ENCODE measurements around the gene PCDH17.

PCDH17 gene

DNA sequence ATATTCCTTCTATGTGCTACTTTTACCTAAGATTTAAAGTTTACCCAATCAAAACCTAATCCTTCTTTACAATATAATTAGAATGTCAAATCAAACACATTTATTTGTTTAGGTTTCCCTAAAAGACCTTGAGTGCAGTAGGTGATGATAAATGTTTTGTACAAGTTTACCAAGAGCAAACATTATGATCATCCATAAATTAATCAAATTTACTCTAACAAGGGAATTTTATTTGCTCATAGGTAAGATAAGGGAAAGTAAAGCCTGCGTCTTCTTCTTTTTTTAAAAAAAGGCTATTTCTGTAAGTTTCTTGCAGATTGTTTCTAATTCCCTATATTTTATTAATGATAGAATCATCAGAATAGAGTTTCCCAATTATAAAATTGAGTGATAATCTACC lies 48.0 kb upstream of the PCDH17 start (continued):
- no peak for TF ChIP-seq ZNF501 (tag by site-specific recombination; IDR thresholded peaks at IDR 0.05)

DNA sequence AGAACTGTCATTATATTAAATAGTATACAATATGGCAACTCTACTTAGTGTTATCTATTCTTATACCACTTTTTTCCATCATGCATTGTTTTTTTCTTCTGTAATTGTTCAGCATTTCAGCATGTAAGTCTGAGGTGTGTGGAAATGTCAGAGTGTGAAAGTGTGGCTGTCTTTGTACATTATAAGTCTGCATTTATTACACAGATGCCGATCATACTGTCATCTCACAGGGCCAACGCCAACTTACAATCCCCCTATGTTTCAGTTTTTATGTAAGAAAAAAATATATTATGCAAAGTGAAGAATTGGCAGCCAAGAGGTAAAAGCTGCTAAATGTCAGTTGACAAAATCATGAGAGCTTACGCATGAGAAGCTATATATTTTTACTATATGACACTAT lies 42.9 kb upstream of the PCDH17 start:
- no peak for TF ChIP-seq KLF10 (tag by site-specific recombination; IDR thresholded peaks at IDR 0.05)
- TF ChIP-seq, protein P1, sequence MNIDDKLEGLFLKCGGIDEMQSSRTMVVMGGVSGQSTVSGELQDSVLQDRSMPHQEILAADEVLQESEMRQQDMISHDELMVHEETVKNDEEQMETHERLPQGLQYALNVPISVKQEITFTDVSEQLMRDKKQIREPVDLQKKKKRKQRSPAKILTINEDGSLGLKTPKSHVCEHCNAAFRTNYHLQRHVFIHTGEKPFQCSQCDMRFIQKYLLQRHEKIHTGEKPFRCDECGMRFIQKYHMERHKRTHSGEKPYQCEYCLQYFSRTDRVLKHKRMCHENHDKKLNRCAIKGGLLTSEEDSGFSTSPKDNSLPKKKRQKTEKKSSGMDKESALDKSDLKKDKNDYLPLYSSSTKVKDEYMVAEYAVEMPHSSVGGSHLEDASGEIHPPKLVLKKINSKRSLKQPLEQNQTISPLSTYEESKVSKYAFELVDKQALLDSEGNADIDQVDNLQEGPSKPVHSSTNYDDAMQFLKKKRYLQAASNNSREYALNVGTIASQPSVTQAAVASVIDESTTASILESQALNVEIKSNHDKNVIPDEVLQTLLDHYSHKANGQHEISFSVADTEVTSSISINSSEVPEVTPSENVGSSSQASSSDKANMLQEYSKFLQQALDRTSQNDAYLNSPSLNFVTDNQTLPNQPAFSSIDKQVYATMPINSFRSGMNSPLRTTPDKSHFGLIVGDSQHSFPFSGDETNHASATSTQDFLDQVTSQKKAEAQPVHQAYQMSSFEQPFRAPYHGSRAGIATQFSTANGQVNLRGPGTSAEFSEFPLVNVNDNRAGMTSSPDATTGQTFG (tag by site-specific recombination; IDR thresholded peaks at IDR 0.05; ENCODE audit: borderline replicate concordance): no peak
- TF ChIP-seq ZBTB7A (tag by site-specific recombination; IDR thresholded peaks at IDR 0.05; ENCODE audit: low read depth): no peak
- TF ChIP-seq FEZF1 (tag by site-specific recombination; IDR thresholded peaks at IDR 0.05): no peak
- no peak for TF ChIP-seq ZNF175 (tag by site-specific recombination; IDR thresholded peaks at IDR 0.05)
- no peaks in the 10 kb centered on the region for H3K36me3 ChIP-seq (ENCODE audit: control insufficient read depth in 2 of 2, insufficient read depth in 1 of 2, low read length in 2 of 2)
- H3K4me3 ChIP-seq (ENCODE audit: low read depth, low read length): no peak overlapping the region
- ChIA-PET CTCF (interaction anchor here (0.7 kb wide), 1 partner anchor 31 kb away, joined by 4 read pairs; no protein-coding TSS in a partner anchor), POLR2A (no interaction called here)
- no peak overlapping the region for H3K27ac ChIP-seq (ENCODE audit: extremely low read depth, low read depth, low read length)
- H3K4me1 ChIP-seq (ENCODE audit: control insufficient read depth, insufficient read depth, low read length): no peaks in the 10 kb centered on the region
- H3K9me3 ChIP-seq (ENCODE audit: control insufficient read depth, insufficient read depth, low read depth, low read length): no peaks in the 10 kb centered on the region

DNA sequence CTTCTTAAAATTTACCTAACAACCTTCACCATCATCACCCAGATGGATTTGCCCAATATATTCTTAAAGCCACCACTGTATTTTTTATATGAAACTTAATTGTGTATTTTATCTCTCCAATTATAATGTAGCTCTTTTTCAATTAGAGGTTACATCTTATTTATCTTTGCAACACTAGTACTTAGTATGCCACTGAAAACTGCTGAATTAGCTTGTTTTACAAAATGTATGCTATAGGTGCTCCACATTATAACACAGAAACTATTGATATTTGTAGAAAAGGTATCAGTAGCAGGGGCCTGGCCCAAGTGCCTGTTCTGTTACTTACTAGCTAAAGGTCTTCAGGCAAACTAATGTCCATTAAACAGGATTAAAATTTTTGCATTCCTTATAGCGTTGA lies 35.8 kb upstream of the PCDH17 start:
- Histone ChIP-seq H3K9me3 (ENCODE audit: control insufficient read depth, insufficient read depth, low read depth, low read length) (no peaks in the 10 kb centered on the region), H3K4me1 (ENCODE audit: control insufficient read depth, insufficient read depth, low read length) (no peaks in the 10 kb centered on the region), H3K27ac (ENCODE audit: extremely low read depth, low read depth, low read length) (no peak overlapping the region), H3K4me3 (ENCODE audit: low read depth, low read length) (no peak overlapping the region), H3K36me3 (ENCODE audit: control insufficient read depth in 2 of 2, insufficient read depth in 1 of 2, low read length in 2 of 2) (no peaks in the 10 kb centered on the region)
- CTCF ChIA-PET: interaction anchor here (1.0 kb wide), 1 partner anchor 13 kb away, joined by 3 read pairs; no protein-coding TSS in a partner anchor
- TF ChIP-seq ZNF366 (tag by site-specific recombination; conservative IDR thresholded peaks at IDR 0.05): no peak
- TF ChIP-seq, protein P2, sequence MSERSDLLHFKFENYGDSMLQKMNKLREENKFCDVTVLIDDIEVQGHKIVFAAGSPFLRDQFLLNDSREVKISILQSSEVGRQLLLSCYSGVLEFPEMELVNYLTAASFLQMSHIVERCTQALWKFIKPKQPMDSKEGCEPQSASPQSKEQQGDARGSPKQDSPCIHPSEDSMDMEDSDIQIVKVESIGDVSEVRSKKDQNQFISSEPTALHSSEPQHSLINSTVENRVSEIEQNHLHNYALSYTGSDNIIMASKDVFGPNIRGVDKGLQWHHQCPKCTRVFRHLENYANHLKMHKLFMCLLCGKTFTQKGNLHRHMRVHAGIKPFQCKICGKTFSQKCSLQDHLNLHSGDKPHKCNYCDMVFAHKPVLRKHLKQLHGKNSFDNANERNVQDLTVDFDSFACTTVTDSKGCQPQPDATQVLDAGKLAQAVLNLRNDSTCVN (tag by site-specific recombination; optimal IDR thresholded peaks at IDR 0.05): no peak
- TF ChIP-seq, protein P1 (tag by site-specific recombination; IDR thresholded peaks at IDR 0.05; ENCODE audit: borderline replicate concordance): no peak
- no peak for TF ChIP-seq ZNF791 (tag by site-specific recombination; IDR thresholded peaks at IDR 0.05)
- TF ChIP-seq, protein P3, sequence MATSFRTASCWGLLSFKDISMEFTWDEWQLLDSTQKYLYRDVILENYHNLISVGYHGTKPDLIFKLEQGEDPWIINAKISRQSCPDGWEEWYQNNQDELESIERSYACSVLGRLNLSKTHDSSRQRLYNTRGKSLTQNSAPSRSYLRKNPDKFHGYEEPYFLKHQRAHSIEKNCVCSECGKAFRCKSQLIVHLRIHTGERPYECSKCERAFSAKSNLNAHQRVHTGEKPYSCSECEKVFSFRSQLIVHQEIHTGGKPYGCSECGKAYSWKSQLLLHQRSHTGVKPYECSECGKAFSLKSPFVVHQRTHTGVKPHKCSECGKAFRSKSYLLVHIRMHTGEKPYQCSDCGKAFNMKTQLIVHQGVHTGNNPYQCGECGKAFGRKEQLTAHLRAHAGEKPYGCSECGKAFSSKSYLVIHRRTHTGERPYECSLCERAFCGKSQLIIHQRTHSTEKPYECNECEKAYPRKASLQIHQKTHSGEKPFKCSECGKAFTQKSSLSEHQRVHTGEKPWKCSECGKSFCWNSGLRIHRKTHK (tag by site-specific recombination; IDR thresholded peaks at IDR 0.05): no peak
- no peak for TF ChIP-seq ZNF211 (tag by site-specific recombination; IDR thresholded peaks at IDR 0.05; ENCODE audit: low read depth)
- no peak for TF ChIP-seq ZNF354C (tag by site-specific recombination; IDR thresholded peaks at IDR 0.05; ENCODE audit: borderline replicate concordance, low read depth)
- TF ChIP-seq, protein P4, sequence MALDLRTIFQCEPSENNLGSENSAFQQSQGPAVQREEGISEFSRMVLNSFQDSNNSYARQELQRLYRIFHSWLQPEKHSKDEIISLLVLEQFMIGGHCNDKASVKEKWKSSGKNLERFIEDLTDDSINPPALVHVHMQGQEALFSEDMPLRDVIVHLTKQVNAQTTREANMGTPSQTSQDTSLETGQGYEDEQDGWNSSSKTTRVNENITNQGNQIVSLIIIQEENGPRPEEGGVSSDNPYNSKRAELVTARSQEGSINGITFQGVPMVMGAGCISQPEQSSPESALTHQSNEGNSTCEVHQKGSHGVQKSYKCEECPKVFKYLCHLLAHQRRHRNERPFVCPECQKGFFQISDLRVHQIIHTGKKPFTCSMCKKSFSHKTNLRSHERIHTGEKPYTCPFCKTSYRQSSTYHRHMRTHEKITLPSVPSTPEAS (tag by site-specific recombination; IDR thresholded peaks at IDR 0.05): no peak
- no peak for TF ChIP-seq GLIS2 (tag by site-specific recombination; IDR thresholded peaks at IDR 0.05)
- TF ChIP-seq, protein P5, sequence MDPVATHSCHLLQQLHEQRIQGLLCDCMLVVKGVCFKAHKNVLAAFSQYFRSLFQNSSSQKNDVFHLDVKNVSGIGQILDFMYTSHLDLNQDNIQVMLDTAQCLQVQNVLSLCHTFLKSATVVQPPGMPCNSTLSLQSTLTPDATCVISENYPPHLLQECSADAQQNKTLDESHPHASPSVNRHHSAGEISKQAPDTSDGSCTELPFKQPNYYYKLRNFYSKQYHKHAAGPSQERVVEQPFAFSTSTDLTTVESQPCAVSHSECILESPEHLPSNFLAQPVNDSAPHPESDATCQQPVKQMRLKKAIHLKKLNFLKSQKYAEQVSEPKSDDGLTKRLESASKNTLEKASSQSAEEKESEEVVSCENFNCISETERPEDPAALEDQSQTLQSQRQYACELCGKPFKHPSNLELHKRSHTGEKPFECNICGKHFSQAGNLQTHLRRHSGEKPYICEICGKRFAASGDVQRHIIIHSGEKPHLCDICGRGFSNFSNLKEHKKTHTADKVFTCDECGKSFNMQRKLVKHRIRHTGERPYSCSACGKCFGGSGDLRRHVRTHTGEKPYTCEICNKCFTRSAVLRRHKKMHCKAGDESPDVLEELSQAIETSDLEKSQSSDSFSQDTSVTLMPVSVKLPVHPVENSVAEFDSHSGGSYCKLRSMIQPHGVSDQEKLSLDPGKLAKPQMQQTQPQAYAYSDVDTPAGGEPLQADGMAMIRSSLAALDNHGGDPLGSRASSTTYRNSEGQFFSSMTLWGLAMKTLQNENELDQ (tag by site-specific recombination; IDR thresholded peaks at IDR 0.05; ENCODE audit: low read depth): no peak
- no peak for TF ChIP-seq YY1 (tag by site-specific recombination; IDR thresholded peaks at IDR 0.05)
- POLR2A ChIA-PET: no interaction called here

Measured in HEK293 (cell line).